Vagina (tissue), 2 donors: ENCODE data around the gene PLEKHM2.

Experiments
- POLR2A ChIP-seq, 2 donors: fragments of 450-650 bp; IDR thresholded peaks; one replicate each; pipeline ENCODE4 v1.6.1; 2017; ENCODE audit warnings: antibody characterized with exemption in 2 of 2, mild to moderate bottlenecking in 2 of 2, moderate library complexity in 2 of 2
- TF ChIP-seq, protein P1 (sequence below), 3 experiments: fragments of 450-650 bp in 2 of 3; fragments of 200-600 bp in 1 of 3; sonication (generic) in 1 of 3; IDR thresholded peaks; one replicate each; pipeline ENCODE4 v1.5.1; 2017 to 2019; ENCODE audit warnings: antibody characterized with exemption in 3 of 3, mild to moderate bottlenecking in 2 of 3, moderate library complexity in 2 of 3

DNA sequence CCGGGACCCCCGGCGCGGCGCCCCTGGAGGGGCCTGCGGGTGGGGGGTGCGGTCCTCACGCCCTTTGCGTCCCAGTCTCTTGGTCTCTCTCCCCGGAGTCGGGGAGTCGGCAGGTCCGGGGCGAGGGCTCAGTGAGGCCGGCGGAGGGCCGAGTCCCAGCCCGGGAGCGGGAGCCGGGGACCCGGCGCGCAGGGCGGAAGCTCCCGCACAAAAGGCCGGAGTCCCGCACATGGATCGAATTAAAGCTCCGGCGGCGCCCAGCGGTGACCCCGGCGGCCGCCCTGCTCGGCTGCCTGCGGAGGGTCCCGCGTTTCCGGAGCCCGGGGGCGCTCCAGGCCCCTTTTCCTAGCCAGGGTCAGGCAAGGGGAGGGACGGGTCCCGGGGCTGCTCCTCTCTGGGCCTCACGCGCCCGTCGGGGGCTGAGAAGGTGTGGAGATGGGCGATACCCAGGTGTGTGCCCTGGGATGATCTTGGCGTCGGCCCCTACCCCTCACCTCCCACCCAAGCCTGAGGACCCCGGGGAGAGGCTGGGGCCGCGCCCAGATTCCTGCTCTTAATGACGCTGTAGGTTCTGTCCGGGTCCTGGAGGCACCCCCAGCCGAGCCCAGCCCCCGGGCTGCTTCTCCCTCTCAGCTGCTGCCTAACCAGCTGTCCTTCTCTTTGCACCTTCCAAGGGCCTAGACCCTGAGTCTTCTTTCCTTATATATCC is 75.0 kb downstream of the PLEKHM2 start:
- TF ChIP-seq, protein P1, sequence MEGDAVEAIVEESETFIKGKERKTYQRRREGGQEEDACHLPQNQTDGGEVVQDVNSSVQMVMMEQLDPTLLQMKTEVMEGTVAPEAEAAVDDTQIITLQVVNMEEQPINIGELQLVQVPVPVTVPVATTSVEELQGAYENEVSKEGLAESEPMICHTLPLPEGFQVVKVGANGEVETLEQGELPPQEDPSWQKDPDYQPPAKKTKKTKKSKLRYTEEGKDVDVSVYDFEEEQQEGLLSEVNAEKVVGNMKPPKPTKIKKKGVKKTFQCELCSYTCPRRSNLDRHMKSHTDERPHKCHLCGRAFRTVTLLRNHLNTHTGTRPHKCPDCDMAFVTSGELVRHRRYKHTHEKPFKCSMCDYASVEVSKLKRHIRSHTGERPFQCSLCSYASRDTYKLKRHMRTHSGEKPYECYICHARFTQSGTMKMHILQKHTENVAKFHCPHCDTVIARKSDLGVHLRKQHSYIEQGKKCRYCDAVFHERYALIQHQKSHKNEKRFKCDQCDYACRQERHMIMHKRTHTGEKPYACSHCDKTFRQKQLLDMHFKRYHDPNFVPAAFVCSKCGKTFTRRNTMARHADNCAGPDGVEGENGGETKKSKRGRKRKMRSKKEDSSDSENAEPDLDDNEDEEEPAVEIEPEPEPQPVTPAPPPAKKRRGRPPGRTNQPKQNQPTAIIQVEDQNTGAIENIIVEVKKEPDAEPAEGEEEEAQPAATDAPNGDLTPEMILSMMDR (IDR thresholded peaks at IDR 0.05) = no peak
- no peak for TF ChIP-seq POLR2A (IDR thresholded peaks at IDR 0.05)
